Duodenal mucosa (tissue), 2 donors: Measurements from ENCODE around the gene BBC3.

ENCODE experiments used
- H3K27ac ChIP-seq: one replicate; pipeline ENCODE4 v1.7.0; 2013; ENCODE audit warnings: low read depth, low read length
- H3K27me3 ChIP-seq, 2 donors: one replicate each; pipeline ENCODE4 v1.7.0; 2013; ENCODE audit warnings: low read length in 2 of 2, control low read depth in 1 of 2; ENCODE audit not compliant: insufficient read depth in 2 of 2, control insufficient read depth in 1 of 2
- H3K36me3 ChIP-seq, 2 donors: one replicate each; pipeline ENCODE4 v1.7.0; 2013; ENCODE audit warnings: low read length in 2 of 2, control low read depth in 1 of 2; ENCODE audit not compliant: insufficient read depth in 2 of 2, control insufficient read depth in 1 of 2
- H3K4me1 ChIP-seq, 2 donors: one replicate each; pipeline ENCODE4 v1.7.0; 2013; ENCODE audit warnings: low read length in 2 of 2, control low read depth in 1 of 2; ENCODE audit not compliant: insufficient read depth in 2 of 2, control insufficient read depth in 1 of 2
- H3K4me3 ChIP-seq, 2 donors: one replicate each; pipeline ENCODE4 v1.7.0; 2013; ENCODE audit warnings: low read length in 2 of 2, low read depth in 1 of 2
- H3K9ac ChIP-seq, 2 donors: one replicate each; pipeline ENCODE4 v1.7.0; 2013; ENCODE audit warnings: low read length in 2 of 2, low read depth in 1 of 2
- H3K9me3 ChIP-seq, 2 donors: one replicate each; pipeline ENCODE4 v1.7.0; 2013; ENCODE audit warnings: low read length in 2 of 2, control low read depth in 1 of 2; ENCODE audit not compliant: control insufficient read depth in 1 of 2

BBC3 gene

DNA sequence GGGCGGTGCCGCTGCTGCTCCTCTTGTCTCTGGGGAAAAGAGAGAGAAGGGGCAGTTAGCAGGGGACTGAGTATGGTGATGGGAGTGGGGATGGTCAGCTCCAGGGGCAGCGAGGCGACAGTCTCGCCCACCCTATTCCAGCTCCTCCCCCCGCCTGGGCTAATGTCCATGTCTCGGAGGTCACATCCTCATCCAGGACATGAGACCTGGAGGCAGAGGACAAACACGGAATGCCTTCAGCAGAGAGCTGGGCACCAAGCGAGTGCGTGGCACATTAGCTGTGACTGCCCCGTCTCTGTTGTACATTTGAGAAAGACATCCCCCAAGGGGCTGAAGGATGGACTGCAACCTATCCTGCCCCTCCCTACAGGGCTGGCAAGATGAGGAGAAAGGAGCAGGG is 9.1 kb downstream of the BBC3 start:
- Histone ChIP-seq H3K27ac (no peak overlapping the region), H3K27me3 (no peaks in the 10 kb centered on the region), H3K4me1 (peaks cover 8 to 9% of the 10 kb centered on the region in 2 donors), H3K4me3 (no peak overlapping the region), H3K36me3 (peaks cover 7 to 10% of the 10 kb centered on the region in 2 donors), H3K9ac (no peak overlapping the region), H3K9me3 (no peaks in the 10 kb centered on the region)

- Histone ChIP-seq H3K4me3 (no peak overlapping the region), H3K36me3 (peaks cover 7 to 10% of the 10 kb centered on the region in 2 donors), H3K9me3 (no peaks in the 10 kb centered on the region), H3K27ac (no peak overlapping the region), H3K27me3 (no peaks in the 10 kb centered on the region), H3K4me1 (peaks cover 4% of the 10 kb centered on the region in 2 donors), H3K9ac (no peak overlapping the region)
Observed at GRCh38 chr19:47221080-47221841, 9.7 kb downstream of the BBC3 start.

DNA sequence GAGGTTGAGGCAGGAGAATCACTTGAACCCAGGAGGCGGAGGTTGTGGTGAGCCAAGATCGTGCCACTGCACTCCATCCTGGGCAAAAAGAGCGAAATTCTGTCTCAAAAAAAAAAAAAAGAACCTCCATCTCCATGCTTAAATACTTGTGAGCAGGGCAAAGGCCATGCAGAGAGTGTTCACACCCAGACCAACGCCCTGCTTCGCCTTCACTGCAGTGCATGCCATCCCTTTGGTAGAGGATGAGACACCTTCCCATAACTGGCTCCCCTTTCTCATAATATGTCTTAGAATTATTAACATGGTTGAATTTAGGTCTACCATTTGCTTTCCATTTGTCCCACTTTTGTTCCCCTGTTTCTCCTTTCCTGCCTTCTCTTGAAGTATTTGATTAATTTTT is 15.4 kb downstream of the BBC3 start:
- peaks cover 0 to 6% of the 10 kb centered on the region in 2 donors for H3K4me1 ChIP-seq
- H3K27ac ChIP-seq = no peak overlapping the region
- no peaks in the 10 kb centered on the region for H3K27me3 ChIP-seq
- H3K36me3 ChIP-seq = peaks cover 0 to 4% of the 10 kb centered on the region in 2 donors
- H3K9ac ChIP-seq = no peak overlapping the region
- no peaks in the 10 kb centered on the region for H3K9me3 ChIP-seq
- H3K4me3 ChIP-seq = no peak overlapping the region

DNA sequence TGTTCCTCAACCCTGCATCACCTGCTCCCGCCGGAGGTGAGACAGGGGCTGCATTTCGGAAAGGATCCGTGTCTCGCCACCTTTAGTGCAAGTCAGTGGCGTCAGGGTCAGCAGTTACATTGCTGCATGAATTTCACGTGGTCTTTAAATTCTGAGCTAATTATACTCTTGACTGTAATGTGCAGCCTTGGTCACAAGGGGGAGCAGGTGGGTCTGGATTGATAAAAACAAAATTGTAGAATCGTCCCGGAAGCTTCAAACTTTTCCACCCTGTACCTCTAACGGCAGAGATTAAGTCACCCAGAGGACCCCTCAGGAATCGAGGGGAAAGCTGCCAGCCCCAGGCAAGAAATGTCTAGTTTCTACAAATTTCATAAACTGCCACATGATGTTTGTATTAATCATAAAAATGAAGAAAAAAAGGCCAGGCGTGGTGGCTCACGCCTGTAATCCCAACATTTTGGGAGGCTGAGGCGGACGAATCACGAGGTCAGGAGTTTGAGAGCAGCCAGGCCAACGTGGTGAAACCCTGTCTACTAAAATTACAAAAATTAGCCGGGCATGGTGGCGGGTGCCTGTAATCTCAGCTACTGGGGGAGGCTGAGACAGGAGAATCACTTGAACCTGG is 20.2 kb downstream of the BBC3 start:
- peaks cover 4 to 39% of the 10 kb centered on the region in 2 donors for H3K36me3 ChIP-seq
- peaks cover 0 to 4% of the 10 kb centered on the region in 2 donors for H3K4me1 ChIP-seq
- H3K9ac ChIP-seq = no peak overlapping the region
- no peak overlapping the region for H3K27ac ChIP-seq
- no peaks in the 10 kb centered on the region for H3K9me3 ChIP-seq
- no peak overlapping the region for H3K4me3 ChIP-seq
- H3K27me3 ChIP-seq = no peaks in the 10 kb centered on the region

DNA sequence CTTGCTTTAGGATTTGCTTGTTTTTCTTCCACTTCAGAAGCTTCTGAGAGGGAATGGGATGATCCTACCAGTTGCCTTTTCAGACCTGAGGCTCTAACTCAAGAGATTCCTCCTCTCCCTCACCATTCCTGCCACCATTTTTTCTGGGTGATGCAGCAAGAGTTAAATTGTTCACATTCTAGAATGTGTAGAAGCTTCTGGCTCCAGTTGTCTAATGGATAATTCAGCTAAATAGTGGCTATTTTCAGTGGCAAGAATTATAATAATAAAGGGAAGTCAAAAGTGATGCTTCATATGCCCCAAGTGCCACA is 20.9 kb downstream of the BBC3 start:
- Histone ChIP-seq H3K9me3 (no peaks in the 10 kb centered on the region), H3K9ac (no peak overlapping the region), H3K4me3 (no peak overlapping the region), H3K27ac (no peak overlapping the region), H3K4me1 (no peaks in the 10 kb centered on the region), H3K36me3 (peaks cover 7 to 46% of the 10 kb centered on the region in 2 donors), H3K27me3 (no peaks in the 10 kb centered on the region)

GRCh38 chr19:47209319-47210179 is 21.4 kb downstream of the BBC3 start:
- Histone ChIP-seq H3K4me3 (no peak overlapping the region), H3K9ac (no peak overlapping the region), H3K36me3 (peaks cover 12 to 51% of the 10 kb centered on the region in 2 donors), H3K9me3 (no peaks in the 10 kb centered on the region), H3K4me1 (no peaks in the 10 kb centered on the region), H3K27ac (no peak overlapping the region), H3K27me3 (no peaks in the 10 kb centered on the region)

DNA sequence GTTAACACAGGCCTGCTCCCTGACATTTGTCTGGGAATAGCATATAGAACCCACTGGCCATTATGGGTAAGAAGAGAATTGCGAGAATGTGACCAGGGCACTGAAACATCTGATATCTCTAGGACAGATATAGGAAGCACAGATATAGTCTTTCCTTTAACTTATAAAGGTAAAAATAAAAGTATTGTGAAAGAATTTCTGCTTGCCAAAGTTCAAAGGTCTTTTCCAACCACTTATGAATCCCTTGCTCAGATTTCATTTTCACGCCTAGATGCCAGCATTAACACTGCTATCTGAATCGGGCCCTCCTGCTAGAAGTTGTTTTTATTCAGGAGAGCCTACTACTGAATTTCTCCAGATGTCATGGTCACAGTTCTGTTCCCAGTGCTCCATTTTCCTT is 27.7 kb downstream of the BBC3 start:
- no peak overlapping the region for H3K4me3 ChIP-seq
- peaks cover 8 to 47% of the 10 kb centered on the region in 2 donors for H3K36me3 ChIP-seq
- no peak overlapping the region for H3K27ac ChIP-seq

DNA sequence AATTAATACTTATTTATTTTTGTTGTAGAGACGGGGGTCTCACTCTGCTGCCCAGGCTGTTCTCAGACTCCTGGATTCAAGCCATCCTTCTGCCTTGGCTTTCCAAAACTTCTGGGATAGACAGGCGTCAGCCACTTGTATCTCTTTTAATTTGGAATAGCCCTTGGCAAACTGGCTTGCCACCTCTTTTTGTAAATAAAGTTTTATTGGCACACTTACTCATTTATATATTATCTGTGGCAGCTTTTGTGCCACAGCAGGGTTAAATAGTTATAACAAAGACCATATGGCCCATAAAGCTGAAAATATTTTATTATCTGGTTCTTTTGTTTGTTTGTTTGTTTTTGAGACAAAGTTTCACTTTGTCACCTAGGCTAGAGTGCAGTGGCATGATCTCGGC is 30.5 kb downstream of the BBC3 start:
- H3K36me3 ChIP-seq = peaks cover 8 to 33% of the 10 kb centered on the region in 2 donors
- H3K4me3 ChIP-seq = no peak overlapping the region
- H3K9me3 ChIP-seq = no peaks in the 10 kb centered on the region
- H3K27me3 ChIP-seq = no peaks in the 10 kb centered on the region
- H3K9ac ChIP-seq = no peak overlapping the region
- peaks cover 9 to 10% of the 10 kb centered on the region in 2 donors for H3K4me1 ChIP-seq
- no peak overlapping the region for H3K27ac ChIP-seq

More for the DNA sequence above, 27.7 kb downstream of the BBC3 start:
- H3K9me3 ChIP-seq = no peaks in the 10 kb centered on the region
- H3K27me3 ChIP-seq = no peaks in the 10 kb centered on the region
- H3K9ac ChIP-seq = no peak overlapping the region
- H3K4me1 ChIP-seq = peaks cover 9 to 10% of the 10 kb centered on the region in 2 donors

GRCh38 chr19:47197141-47197540 is 33.9 kb downstream of the BBC3 start:
- Histone ChIP-seq H3K4me1 (no peaks in the 10 kb centered on the region), H3K9me3 (no peaks in the 10 kb centered on the region), H3K4me3 (no peak overlapping the region), H3K27ac (no peak overlapping the region), H3K36me3 (peaks cover 0 to 24% of the 10 kb centered on the region in 2 donors), H3K27me3 (no peaks in the 10 kb centered on the region), H3K9ac (no peak overlapping the region)

DNA sequence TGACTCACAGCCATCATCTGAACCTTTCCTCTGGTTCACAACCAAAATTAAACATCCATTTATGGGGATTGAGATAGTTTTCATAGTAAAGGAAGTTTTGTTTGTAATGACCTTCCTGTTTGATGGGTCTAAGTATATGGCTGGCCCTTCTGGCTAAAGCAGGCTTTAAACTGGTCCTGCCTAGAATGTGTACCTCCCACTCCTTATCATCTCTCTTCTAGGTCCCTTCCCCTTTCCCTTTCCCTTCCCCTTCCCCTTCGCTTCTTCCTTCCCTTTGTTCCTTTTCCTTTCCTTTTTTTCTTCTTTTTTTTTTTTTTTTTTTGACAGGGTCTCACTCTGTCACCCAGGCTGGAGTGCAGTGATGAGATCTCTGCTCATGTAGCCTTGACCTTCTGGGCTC is 35.6 kb downstream of the BBC3 start:
- Histone ChIP-seq H3K36me3 (peaks cover 0 to 24% of the 10 kb centered on the region in 2 donors), H3K9ac (no peak overlapping the region), H3K27me3 (no peaks in the 10 kb centered on the region), H3K4me1 (peaks cover 3% of the 10 kb centered on the region in 2 donors), H3K27ac (no peak overlapping the region), H3K4me3 (no peak overlapping the region), H3K9me3 (no peaks in the 10 kb centered on the region)
